Heart left ventricle (tissue), 16 donors: Measurements from ENCODE around the gene CPLANE1. TPM values are rescaled to one million over a fixed set of nuclear protein-coding genes. Genes with fewer than 3 reads are reported as not detected.

ENCODE experiments used
- ATAC-seq, 4 donors: fragments of 200-7000 bp; cut with Tn5 transposase; one replicate each; pipeline ENCODE4 v1.9.1; 2020 to 2022; ENCODE audit warnings: moderate library complexity in 4 of 4, mild to moderate bottlenecking in 3 of 4, moderate number of reproducible peaks in 1 of 4
- DNase-seq, 5 donors: peaks; one replicate each; pipeline ENCODE4 v3.0.0-alpha.2; 2020
- H3K27ac ChIP-seq, 12 donors: fragments of 200-600 bp; sonication (generic) in 4 of 12; one replicate each; pipeline versions ENCODE4 v1.5.0 to v1.8.0; 2016 to 2022; ENCODE audit warnings: mild to moderate bottlenecking in 2 of 12
- H3K27me3 ChIP-seq, 9 donors: fragments of 200-600 bp; sonication (generic) in 2 of 9; one replicate each; pipeline versions ENCODE4 v1.5.1 to v1.8.0; 2016 to 2022; ENCODE audit warnings: mild to moderate bottlenecking in 3 of 9
- H3K36me3 ChIP-seq, 9 donors: fragments of 200-600 bp; sonication (generic) in 2 of 9; one replicate each; pipeline versions ENCODE4 v1.5.0 to v1.8.0; 2018 to 2022; ENCODE audit warnings: mild to moderate bottlenecking in 2 of 9
- H3K4me1 ChIP-seq, 12 donors: fragments of 200-600 bp; sonication (generic) in 4 of 12; one replicate each; pipeline versions ENCODE4 v1.5.0 to v1.8.0; 2016 to 2022; ENCODE audit warnings: mild to moderate bottlenecking in 3 of 12
- H3K4me3 ChIP-seq, 12 donors: fragments of 200-600 bp; sonication (generic) in 4 of 12; one replicate each; pipeline versions ENCODE4 v1.5.0 to v1.8.0; 2017 to 2022; ENCODE audit warnings: mild to moderate bottlenecking in 9 of 12, moderate library complexity in 4 of 12
- H3K9me3 ChIP-seq, 12 donors: fragments of 200-600 bp; sonication (generic) in 4 of 12; one replicate each; pipeline versions ENCODE4 v1.5.0 to v1.8.0; 2016 to 2022; ENCODE audit warnings: mild to moderate bottlenecking in 1 of 12
- POLR2A ChIP-seq, 2 donors: fragments of 450-650 bp; IDR thresholded peaks; one replicate each; pipeline ENCODE4 v1.6.1; 2017; ENCODE audit warnings: antibody characterized with exemption in 2 of 2, mild to moderate bottlenecking in 2 of 2, moderate library complexity in 2 of 2
- WGBS, 4 donors: extraction: QIAGEN DNeasy Blood & Tissue Kit in 2 of 4; methylation state at CpG; one replicate each; pipeline versions ENCODE4 v1.1.5 to v1.1.7; 2013 to 2018; 5-methylcytosine and 5-hydroxymethylcytosine counted together
- intact Hi-C, 10 donors: fragments of 100-400 bp; cut with DNase I; formaldehyde crosslinking; loops; one replicate each; pipeline versions ENCODE4 v1.11.1 to v1.14.2; 2022
- polyA plus RNA-seq, 2 donors: library from polyadenylated mRNA; stranded (reverse); fragments of 200-250 nt; gene quantifications; one replicate each; pipeline ENCODE4 v1.2.3, GENCODE V29; 2013
- total RNA-seq, 9 donors: library from RNA; depleted of rRNA in 2 of 9; stranded (reverse); fragments of >200 nt in 2 of 9; fragmentation: NEBNext Ultra II Directional in 3 of 9; extraction: Animal tissue kit (Norgen Biotek cat#: 25700) in 3 of 9; gene quantifications; one replicate each; pipeline versions ENCODE4 v1.1.0 to v1.2.4, GENCODE V29; 2016 to 2023
- TF ChIP-seq, protein P1 (sequence below), 12 donors: fragments of 200-600 bp; sonication (generic) in 4 of 12; IDR thresholded peaks; one replicate each; pipeline versions ENCODE4 v1.5.0 to v1.8.0; 2018 to 2022; ENCODE audit warnings: antibody characterized with exemption in 12 of 12, mild to moderate bottlenecking in 5 of 12
- donor health status: ischemic (EF 13 %, LVEDD 7.1; RV severe dilation, severe dysfunction).
- donor health status: healthy with polysubstance abuse.
- donor health status: DM: no; HTN: yes; CAD: no.
- donor health status: DM: no; HTN: no; CAD: no.
- donor health status: ischemic (EF 25% LVEDD 6.9; RV normal size, moderate dysfunction).
- donor health status: ischemic (EF 25% LVEDD 5.7; RV mildly dilated, moderate dysfunction).
- donor health status: healthy.
- donor health status: DM: yes; HTN: yes; CAD: no.
- donor health status: ischemic (EF 35%, LVEDD 5.7; RV mildly dilated, moderate dysfunction).
- donor health status: nonischemic (EF 11% LVEDD 7.7; RV severe dilation, severe dysfunction).
- donor health status: DM: yes; HTN: yes; CAD: no.
- donor health status: PGD.
- donor health status: ischemic (EF 29% LVEDD 5.4; RV normal size, mild dysfunction).
- donor health status: nonischemic (EF 23%, LVEDD 6.1; RV moderate dilation, normal function).

The CPLANE1 gene
- total and polyA plus RNA-seq, 11 donors, result 2.6 to 13.2 (median 9.3) TPM

DNA sequence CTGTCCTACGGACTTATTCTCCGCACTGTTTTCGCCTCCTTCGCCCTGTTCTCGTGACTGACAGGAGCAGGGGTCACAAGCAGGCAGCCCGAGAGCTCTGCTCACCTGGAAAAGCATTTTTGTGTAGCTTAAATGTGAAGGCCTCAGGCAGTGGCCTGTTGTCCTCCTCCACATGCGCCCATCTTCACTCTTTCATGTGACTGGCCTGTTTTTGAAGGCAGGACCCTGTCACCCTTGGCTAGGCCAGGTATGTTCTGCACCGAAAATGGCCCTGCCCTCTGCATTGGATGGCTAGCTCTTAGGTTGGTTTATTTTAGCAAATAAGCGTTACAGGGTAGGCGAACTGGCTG is 614 bp upstream of the CPLANE1 start:
- intact Hi-C loops, result loop anchor here in 1 of 10 donors (5.0 kb wide), 1 partner anchor 123 kb away; the partner anchor contains the start of gene NUP155
- DNase-seq (no peak), ATAC-seq (peak in 2 of 4 donors; percentile 2 to 11)
- Histone ChIP-seq H3K9me3 (peaks cover 0 to 11% (median 0%) of the 10 kb centered on the region in 12 donors), H3K4me1 (peaks cover 0 to 30% (median 21%) of the 10 kb centered on the region in 12 donors), H3K4me3 (peak overlapping the region; percentile 51 to 97 (median 84)), H3K27me3 (no peaks in the 10 kb centered on the region), H3K36me3 (peaks cover 0 to 4% (median 0%) of the 10 kb centered on the region in 9 donors), H3K27ac (peak overlapping the region; percentile 86 to 99 (median 94))
- TF ChIP-seq POLR2A (IDR thresholded peaks at IDR 0.05), result no peak
- TF ChIP-seq, protein P1, sequence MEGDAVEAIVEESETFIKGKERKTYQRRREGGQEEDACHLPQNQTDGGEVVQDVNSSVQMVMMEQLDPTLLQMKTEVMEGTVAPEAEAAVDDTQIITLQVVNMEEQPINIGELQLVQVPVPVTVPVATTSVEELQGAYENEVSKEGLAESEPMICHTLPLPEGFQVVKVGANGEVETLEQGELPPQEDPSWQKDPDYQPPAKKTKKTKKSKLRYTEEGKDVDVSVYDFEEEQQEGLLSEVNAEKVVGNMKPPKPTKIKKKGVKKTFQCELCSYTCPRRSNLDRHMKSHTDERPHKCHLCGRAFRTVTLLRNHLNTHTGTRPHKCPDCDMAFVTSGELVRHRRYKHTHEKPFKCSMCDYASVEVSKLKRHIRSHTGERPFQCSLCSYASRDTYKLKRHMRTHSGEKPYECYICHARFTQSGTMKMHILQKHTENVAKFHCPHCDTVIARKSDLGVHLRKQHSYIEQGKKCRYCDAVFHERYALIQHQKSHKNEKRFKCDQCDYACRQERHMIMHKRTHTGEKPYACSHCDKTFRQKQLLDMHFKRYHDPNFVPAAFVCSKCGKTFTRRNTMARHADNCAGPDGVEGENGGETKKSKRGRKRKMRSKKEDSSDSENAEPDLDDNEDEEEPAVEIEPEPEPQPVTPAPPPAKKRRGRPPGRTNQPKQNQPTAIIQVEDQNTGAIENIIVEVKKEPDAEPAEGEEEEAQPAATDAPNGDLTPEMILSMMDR (IDR thresholded peaks at IDR 0.05), result no peak
- WGBS, 4 donors, result 55 to 74% (median 60%) methylated on average over 9 to 10 of the region's 10 CpGs

GRCh38 chr5:37248421-37248969 is 681 bp downstream of the CPLANE1 start:
- peaks cover 0 to 13% (median 3%) of the 10 kb centered on the region in 9 donors for H3K36me3 ChIP-seq
- WGBS, 4 donors, result 6 to 7% (median 6%) methylated on average over 19 of the region's 19 CpGs
- TF ChIP-seq, protein P1 (IDR thresholded peaks at IDR 0.05), result no peak
- TF ChIP-seq POLR2A (IDR thresholded peaks at IDR 0.05), result no peak
- H3K27ac ChIP-seq, result peak overlapping the region; percentile 86 to 99 (median 94)
- peak overlapping the region; percentile 51 to 97 (median 84) for H3K4me3 ChIP-seq
- intact Hi-C loops, result loop anchor here in 1 of 10 donors (5.0 kb wide), 1 partner anchor 124 kb away; the partner anchor contains the start of gene NUP155
- H3K27me3 ChIP-seq, result no peaks in the 10 kb centered on the region
- DNase-seq (no peak), ATAC-seq (no peak)
- H3K9me3 ChIP-seq, result no peaks in the 10 kb centered on the region
- H3K4me1 ChIP-seq, result peaks cover 0 to 30% (median 21%) of the 10 kb centered on the region in 12 donors

GRCh38 chr5:37247496-37247895 is 1.7 kb downstream of the CPLANE1 start:
- Histone ChIP-seq H3K27ac (no peak overlapping the region), H3K4me1 (peaks cover 0 to 30% (median 21%) of the 10 kb centered on the region in 12 donors), H3K27me3 (no peaks in the 10 kb centered on the region), H3K4me3 (peak overlapping the region in 2 of 12 donors; percentile 5 to 71), H3K36me3 (peaks cover 0 to 22% (median 11%) of the 10 kb centered on the region in 9 donors), H3K9me3 (no peaks in the 10 kb centered on the region)
- TF ChIP-seq, protein P1 (IDR thresholded peaks at IDR 0.05), result no peak
- TF ChIP-seq POLR2A (IDR thresholded peaks at IDR 0.05), result no peak
- DNase-seq (no peak), ATAC-seq (no peak)
- intact Hi-C loops, result loop anchor here in 1 of 10 donors (5.0 kb wide), 1 partner anchor 125 kb away; the partner anchor contains the start of gene NUP155
- 79 to 93% (median 88%) methylated on average over 4 of the region's 4 CpGs for WGBS, 4 donors

GRCh38 chr5:37247036-37247435 is 2.1 kb downstream of the CPLANE1 start:
- ATAC-seq (no peak), DNase-seq (no peak)
- no peak for TF ChIP-seq POLR2A (IDR thresholded peaks at IDR 0.05)
- TF ChIP-seq, protein P1 (IDR thresholded peaks at IDR 0.05), result no peak
- H3K9me3 ChIP-seq, result no peaks in the 10 kb centered on the region
- peaks cover 0 to 27% (median 16%) of the 10 kb centered on the region in 9 donors for H3K36me3 ChIP-seq
- peak overlapping the region in 1 of 12 donors; percentile 5 for H3K4me3 ChIP-seq
- no peaks in the 10 kb centered on the region for H3K27me3 ChIP-seq
- WGBS, 4 donors, result 40 to 47% (median 42%) methylated on average over 1 of the region's 1 CpG
- no peak overlapping the region for H3K27ac ChIP-seq
- H3K4me1 ChIP-seq, result peaks cover 0 to 30% (median 21%) of the 10 kb centered on the region in 12 donors
- intact Hi-C loops, result loop anchor here in 1 of 10 donors (5.0 kb wide), 1 partner anchor 125 kb away; the partner anchor contains the start of gene NUP155
